HG02870 (cell line): Measurements from ENCODE around the gene DYNC1H1.

Experiments
- ATAC-seq: cut with Tn5 transposase; IDR thresholded peaks from one replicate; pipeline ENCODE4 v1.9.1; 2021; ENCODE audit warnings: mild to moderate bottlenecking, moderate library complexity; ENCODE audit not compliant: unreplicated experiment

Gene DYNC1H1

DNA sequence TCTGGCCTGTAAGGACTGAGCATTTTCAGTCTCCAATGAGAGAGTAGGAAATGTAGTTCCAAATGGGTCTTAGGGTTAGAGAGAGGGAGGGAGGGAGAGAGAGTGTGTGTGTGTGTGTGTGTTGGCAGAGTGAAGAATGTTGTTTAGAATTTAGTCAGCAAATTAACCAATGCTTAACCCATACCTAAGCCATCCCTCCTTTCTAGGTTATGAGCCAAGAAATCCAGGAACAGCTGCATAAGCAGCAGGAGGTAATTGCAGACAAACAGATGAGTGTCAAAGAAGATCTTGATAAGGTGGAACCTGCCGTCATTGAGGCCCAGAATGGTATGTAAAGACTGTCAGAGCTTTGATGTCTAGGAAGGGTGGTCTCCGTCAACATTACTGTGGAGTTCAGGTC lies 65.6 kb downstream of the DYNC1H1 start:
- no peak for ATAC-seq

DNA sequence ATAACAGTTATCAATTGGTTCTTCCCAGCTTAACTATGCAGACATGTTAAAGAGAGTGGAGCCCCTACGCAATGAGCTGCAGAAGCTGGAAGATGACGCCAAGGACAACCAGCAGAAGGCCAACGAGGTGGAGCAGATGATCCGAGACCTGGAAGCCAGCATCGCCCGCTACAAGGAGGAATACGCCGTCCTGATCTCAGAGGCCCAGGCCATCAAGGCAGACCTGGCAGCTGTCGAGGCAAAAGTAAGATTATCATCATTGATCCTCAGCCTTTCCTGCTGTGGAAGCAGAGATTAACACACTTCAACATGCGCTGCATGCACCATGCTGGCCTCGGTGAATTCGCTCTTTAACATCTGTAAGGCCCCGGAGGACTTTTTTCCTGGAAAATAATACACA lies 68.9 kb downstream of the DYNC1H1 start:
- no peak for ATAC-seq

DNA sequence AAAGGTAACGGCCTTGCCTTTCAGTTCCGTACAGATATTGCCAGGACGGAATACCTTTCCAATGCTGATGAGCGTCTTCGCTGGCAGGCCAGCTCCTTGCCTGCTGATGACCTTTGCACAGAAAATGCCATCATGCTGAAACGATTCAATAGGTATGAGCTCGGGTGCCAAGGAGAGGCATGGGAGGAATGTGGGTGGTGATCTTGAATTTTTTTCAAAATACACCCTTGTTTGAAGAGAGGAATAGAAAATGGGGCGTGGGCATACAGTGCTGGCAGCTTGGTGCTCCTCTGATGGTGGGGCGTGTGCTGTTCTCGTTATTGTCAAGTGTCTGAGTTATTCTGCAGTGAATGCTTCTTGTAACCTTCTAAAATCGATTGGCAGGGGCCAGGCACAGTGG lies 69.9 kb downstream of the DYNC1H1 start:
- ATAC-seq: no peak

DNA sequence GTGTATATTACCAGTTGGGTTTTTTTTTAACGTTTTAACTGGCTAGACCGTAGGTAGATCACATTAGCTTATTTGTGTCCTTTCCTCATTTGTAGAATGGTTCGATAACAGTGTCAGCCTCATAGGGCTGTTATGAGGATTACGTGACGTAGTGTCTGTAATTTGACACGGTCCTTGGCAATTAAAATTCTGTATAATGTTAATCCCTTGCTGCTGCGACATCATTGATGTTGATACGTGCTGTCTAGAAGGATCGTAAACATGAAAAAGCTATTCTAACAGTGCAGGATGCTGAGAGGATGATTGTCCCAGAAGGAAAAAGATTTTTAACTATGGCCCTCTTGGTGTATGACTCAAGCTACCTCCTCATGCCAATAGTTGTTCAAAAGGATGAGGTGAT lies 71.5 kb downstream of the DYNC1H1 start:
- no peak for ATAC-seq

DNA sequence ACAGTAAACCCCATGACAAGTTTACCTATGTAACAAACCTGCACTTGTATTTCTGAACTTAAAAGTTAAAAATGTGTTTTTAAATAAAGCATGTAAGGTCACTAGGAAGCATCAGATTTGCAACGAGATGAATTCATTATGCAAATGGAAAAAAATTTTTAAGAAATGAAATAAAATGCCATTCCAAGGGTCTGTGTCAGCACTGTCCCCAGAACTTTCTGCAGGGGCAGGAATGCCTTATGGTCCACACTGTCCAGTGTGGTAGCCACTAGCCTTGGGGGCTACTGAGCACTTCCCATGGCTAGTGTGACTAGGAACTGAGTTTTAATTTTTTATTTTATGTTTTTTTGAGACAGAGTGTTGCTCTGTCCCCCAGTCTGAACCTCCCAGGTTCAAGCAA lies 73.3 kb downstream of the DYNC1H1 start:
- no peak for ATAC-seq

DNA sequence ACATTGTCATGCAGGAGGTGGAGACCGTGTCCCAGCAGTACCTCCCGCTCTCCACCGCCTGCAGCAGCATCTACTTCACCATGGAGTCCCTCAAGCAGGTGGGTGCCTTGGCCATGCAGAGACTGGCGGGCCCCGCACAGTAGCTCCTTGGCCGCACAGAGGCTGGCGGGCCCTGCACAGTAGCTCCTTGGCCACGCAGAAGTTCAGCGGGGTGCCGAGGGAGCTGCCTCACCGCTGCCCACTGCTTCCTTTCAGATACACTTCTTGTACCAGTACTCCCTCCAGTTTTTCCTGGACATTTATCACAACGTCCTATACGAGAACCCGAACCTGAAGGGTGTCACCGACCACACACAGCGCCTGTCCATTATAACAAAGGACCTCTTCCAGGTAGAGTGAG lies 74.8 kb downstream of the DYNC1H1 start:
- no peak for ATAC-seq

DNA sequence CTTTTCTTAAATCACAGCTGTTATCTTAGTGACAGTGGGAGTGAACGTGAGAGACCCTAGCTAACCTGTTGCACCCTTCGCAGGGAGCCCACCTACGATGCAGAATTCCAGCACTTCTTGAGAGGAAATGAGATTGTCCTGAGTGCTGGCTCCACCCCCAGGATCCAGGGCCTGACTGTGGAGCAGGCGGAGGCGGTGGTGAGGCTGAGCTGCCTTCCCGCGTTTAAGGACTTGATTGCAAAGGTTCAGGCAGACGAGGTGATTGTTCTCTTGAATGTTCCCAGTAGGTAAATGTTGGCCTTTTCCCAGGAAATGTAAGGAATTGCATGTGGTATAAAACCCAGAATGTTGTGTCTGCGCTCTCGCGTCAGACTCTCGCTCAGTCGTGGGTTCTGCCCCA lies 75.8 kb downstream of the DYNC1H1 start:
- no peak for ATAC-seq

DNA sequence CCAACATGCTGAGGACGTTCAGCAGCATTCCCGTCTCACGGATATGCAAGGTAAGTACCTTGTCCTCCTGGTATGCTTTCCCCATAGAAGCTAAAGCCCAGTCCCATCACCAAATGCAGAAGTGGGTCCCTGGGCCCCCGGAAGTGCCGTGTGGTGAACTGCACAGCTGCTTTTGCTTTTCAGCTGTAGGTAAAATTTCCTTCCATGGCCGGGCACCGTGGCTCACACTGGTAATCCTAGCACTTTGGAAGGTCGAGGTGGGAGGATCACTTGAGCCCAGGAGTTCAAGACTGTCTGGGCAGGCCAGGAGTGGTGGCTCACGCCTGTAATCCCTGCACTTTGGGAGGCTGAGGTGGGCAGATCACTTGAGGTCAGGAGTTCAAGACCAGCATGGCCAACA lies 78.3 kb downstream of the DYNC1H1 start:
- no peak for ATAC-seq

DNA sequence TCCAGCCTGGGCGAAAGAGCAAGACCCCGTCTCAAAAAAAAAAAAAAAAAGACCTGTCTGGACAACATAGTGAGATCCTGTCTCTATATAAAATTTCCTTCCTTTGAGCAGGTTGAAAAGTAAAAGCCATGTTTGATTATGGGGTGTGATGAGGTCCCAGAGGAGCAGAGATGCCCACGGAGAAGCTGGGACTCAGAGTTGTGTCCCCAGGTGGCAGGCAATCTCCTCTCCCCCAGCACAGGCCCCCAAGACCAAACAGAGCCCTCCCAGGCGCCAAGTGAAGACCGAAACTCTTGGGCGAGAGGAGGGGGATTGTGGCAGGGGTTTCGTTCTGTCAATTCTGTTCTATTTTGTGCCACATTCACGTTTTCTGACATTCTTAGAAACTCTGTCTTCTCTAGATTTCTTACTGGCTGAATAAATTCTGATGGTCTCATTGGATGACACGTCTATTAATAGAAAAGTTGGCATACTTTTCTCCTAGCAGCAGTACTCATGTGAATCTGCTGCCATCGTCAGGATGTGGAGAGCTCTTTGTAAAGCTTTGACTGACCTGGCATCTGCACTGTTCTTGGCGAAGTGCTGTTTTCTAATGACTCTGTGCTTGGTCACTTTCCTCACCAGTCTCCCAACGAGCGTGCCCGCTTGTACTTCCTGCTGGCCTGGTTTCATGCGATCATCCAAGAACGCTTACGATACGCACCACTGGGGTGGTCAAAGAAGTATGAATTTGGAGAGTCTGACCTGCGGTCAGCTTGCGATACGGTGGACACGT lies 79.1 kb downstream of the DYNC1H1 start:
- no peak for ATAC-seq

DNA sequence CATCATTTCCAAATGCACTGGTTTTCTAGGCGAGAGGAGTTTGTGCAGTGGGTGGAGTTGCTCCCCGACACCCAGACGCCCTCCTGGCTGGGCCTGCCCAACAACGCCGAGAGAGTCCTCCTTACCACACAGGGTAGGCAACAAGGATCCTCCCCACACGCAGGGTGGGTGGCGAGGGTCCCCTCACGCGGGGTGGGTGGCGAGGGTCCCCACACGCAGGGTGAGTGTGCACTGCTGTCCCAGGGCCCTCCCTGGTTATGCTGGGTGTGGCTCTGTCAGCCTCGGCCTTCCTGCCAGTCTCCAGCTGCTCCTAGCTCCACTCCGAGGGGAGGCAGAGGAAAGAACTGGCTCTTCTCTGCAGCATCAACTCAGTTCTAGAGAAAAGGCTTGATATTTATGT lies 80.2 kb downstream of the DYNC1H1 start:
- ATAC-seq: no peak

DNA sequence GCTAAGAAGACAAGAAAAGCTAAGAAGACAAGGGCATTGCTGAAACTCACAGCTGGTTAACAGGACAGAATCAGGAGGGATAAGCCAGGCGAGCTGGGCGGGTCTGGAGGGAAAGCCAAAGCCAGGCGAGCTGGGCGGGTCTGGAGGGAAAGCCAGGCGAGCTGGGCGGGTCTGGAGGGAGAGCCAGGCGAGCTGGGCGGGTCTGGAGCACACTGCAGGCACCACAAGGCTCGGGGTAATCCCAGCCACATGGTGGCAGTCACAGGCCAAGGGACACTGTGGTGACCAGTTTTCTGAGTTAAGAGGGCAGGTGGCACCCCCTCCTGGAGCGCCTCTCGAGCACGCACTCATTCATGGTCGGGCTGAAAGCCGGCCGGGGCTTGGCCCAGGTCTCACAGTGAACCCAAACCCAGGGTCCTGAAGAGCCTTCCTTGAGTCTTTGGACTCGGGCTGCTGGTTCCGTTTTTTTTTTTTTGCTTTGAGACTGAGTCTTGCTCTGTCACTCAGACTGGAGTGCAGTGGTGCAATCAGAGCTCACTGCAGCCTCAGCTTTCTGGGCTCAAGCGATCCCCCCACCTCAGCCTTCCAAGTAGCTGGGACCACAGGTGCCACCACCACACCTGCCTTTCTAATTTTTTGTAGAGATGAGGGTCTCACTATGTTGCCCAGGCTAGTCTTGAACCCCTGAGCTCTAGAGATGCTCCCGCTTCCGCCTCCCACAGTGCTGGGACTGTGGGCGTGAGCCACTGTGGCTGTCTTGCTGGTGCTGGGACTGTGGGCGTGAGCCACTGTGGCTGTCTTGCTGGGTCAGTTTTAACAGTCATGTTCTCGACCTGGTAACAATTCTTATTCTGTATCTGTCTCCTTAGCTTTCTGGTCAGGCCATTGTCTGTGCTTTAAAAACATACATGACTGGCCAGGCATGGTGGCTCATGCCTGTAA lies 82.2 kb downstream of the DYNC1H1 start:
- no peak for ATAC-seq

DNA sequence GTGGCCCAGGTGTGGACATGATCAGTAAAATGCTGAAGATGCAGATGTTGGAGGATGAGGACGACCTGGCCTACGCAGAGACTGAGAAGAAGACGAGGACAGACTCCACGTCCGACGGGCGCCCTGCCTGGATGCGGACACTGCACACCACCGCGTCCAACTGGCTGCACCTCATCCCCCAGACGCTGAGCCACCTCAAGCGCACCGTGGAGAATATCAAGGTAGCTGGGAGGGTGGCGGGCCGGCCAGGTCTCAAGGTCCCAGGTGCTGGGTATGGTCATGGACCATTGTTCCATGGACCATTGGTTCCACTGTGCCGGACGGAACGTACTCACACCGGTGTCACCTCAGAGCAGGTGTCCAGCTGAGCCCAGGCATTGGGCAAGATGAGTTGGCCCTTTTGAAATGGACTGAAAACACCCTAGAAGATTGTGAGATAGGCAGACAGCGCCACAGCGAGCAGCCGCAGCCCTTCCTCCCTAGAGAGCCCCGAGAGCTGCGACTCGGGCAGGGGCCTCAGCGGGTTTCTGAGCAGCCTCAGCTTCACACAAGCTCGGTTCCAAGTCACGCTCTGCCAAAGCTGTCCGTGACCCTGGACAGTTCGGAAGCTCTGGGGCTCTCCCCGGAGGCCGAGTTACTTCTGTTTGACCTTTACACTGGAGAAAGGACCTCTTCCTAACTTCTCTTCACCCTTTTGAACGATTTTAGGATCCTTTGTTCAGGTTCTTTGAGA lies 83.6 kb downstream of the DYNC1H1 start:
- ATAC-seq: no peak

DNA sequence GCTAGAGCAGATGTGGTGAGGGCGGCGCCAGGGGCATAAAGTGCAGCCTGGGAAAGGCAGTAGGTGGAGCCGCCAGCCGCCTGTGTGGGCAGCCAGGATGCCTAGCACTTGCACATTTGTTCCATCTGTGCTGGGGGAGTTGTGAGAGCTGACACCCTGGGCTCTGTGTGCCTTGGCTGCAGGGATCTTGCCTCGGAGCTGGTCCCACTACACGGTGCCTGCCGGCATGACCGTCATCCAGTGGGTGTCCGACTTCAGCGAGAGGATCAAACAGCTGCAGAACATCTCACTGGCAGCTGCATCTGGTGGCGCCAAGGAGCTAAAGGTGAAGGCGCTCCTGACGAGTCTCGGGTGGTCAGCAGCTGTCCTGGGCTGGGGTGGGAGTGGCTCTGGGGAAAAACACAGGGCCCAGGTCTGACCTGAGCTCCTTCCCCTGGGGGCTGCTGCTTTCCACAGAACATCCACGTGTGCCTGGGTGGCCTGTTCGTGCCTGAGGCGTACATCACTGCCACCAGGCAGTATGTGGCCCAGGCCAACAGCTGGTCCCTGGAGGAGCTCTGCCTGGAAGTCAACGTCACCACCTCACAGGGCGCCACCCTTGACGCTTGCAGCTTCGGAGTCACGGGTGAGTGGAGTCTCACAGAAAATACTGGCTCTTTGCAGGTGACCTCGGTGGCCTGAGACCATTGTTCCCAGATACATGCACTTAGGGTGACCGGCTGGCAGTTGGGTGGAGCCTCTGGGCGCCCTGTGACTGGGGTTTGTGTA lies 85.1 kb downstream of the DYNC1H1 start:
- ATAC-seq: no peak

DNA sequence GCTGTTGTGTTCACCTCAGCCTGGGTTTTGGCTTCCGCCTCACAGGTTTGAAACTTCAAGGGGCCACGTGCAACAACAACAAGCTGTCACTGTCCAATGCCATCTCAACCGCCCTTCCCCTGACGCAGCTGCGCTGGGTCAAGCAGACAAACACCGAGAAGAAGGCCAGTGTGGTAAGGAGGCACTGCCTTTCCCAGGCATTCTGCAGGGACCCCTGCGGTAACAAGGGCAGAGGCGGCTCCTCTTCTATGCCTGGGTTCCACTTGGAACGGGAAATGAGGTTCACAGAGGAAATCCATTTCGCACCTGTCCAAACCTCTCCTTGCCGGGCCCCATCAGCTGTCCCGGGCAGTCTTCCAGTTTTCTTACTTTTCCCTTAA lies 85.6 kb downstream of the DYNC1H1 start:
- ATAC-seq: no peak

DNA sequence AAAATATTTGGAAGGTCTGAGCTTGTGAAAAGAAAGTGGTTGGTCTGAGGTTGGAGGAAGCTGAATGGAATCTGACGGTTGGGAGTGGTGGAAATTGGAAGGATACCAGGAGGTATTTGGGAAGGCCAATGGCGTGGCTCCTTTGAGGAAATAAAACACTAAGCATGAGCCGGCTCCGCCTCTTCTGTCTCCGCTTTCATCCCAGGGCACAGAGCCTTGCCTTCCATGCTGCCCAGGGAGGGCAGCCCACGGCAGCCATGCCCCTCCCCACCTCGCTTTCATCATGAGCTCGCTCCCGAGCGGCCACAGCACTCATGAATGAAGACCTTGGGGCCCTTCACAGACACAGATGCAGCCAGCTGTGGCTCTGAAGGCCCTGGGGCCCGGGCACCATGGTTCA lies 86.3 kb downstream of the DYNC1H1 start:
- no peak for ATAC-seq

DNA sequence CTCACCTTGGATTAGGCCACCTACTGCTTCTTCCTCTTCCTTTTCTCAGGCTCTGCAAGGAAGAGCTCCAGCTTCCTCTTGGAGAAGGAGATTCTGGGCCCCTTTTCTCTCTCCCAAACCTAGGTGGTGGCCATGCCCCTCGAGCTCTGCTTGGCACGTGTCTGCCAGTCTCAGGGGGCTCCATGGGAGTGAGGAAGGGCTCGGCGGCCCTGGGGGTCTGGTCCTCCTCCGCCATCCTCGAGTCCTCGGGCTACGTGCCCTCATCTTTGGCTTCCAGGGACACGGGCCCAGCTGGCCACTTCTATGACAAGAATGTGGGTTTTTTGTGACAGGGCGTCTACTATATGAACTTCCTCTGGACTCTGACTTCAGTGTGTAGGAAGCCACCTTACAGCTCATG lies 88.1 kb downstream of the DYNC1H1 start:
- ATAC-seq: no peak

DNA sequence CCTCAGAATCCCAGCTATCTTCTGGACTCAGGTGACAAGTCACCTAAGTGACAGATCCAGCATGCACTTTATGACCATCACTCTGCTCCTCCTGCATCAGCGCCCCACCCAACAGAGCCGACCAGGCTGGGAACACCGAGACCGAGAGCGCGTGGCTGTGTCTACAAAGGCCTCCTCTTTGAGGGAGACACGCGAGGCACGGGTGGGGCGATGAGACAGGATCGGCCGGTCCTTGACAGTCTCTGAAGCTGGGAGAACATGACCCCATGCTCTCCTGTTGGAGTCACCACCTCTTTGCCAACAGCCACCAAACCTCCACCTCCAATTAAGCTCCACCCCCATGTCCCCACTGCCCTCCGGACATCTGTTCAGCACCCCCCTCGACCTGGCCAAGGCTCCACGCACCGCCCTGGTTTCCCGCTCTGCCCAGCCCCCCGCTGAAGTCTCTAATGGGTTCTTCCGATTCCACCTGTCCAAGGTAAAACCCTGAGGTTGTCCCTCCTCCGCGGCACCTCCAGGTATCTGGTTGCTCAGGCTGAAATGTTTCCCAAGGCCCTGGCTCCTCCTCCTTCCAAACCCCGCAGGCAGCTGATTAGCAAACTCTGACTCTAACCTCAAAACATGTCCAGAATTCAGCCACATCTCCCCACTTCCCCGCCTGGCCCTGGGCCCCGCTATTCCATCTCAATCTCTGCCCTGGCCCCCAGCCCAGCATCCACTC lies 91.0 kb downstream of the DYNC1H1 start:
- no peak for ATAC-seq

DNA sequence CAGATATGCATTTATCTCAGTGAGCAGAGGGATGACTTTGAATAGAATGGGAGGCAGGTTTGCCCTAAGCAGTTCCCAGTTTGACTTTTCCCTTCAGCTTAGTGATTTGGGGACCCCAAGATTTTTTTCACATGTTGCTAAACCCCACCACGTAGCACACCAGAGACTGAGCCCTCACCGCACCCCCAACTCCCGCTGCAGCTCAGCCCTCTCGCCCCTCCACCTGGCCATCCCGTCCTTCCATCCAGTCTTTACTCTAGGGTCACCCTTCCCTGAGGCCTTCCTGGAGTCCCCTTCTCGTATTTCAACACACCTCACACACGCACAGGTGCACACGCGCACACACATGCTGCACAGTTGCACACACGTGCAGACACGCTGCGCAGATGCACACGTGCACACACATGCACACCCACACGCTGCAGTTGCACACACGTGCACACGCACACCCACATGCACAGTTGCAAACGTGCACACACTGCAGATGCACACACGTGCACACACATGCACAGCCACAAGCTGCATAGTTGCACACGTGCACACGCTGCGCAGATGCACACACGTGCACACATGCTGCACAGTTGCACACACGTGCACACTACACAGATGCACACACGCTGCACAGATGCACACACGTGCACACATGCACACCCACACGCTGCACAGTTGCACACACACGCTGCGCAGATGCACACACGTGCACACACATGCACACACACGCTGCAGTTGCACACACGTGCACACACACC lies 92.5 kb downstream of the DYNC1H1 start:
- no peak for ATAC-seq

DNA sequence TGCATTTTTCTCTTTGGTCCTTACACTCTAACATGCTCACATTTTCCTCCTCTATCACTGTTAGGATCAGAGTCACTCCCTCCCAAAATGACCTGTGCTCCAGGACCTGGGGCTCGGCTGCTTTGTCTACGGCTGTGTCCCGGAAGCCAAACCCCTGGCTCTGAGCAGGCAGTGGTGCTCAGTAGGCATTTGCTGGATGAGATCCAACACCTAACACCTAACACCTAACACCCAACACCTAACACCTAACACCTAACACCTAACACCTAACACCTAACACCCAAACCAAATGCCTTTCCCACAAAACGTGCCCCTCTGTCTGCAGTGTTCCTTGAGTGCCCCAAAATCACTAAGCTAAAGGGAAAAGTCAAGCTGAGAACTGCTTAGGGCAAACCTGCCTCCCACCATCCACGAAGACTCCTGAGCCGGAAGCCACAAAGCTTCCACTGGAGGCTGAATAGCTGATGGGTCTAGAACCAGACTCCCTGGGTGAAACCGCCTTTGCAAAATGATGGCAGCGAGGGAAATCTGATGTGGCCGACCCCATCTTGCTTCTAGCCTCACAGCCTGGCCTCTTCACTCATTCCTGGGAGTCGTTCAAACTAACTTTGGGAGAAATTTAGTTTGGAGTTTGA lies 93.2 kb downstream of the DYNC1H1 start:
- ATAC-seq: no peak
